ENCODE measurements around the gene RHOF.

DNA sequence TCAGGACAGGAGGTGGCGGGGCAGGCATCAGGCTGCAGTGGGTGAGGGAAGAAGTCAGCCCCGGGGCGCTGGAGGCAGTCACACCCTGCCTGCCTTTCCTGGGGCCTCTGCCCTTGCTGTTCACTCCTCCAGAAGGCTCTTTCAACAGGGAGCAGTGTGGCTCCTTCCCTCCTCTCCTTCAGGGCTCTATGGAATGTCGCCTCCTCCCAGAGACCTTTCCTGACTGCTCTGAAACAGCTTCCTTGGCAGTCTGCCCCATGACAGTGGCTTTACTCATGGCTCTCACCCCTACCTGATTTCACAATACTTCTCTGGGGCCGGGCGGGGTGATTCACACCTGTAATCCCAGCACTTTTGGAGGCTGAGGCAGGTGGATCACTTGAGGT, 7.1 kb downstream of the RHOF start:
- TF ChIP-seq, protein P1, sequence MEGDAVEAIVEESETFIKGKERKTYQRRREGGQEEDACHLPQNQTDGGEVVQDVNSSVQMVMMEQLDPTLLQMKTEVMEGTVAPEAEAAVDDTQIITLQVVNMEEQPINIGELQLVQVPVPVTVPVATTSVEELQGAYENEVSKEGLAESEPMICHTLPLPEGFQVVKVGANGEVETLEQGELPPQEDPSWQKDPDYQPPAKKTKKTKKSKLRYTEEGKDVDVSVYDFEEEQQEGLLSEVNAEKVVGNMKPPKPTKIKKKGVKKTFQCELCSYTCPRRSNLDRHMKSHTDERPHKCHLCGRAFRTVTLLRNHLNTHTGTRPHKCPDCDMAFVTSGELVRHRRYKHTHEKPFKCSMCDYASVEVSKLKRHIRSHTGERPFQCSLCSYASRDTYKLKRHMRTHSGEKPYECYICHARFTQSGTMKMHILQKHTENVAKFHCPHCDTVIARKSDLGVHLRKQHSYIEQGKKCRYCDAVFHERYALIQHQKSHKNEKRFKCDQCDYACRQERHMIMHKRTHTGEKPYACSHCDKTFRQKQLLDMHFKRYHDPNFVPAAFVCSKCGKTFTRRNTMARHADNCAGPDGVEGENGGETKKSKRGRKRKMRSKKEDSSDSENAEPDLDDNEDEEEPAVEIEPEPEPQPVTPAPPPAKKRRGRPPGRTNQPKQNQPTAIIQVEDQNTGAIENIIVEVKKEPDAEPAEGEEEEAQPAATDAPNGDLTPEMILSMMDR (IDR thresholded peaks at IDR 0.05; ENCODE audit: low read depth, low read length, missing input control): no peak
- TF ChIP-seq, protein P2, sequence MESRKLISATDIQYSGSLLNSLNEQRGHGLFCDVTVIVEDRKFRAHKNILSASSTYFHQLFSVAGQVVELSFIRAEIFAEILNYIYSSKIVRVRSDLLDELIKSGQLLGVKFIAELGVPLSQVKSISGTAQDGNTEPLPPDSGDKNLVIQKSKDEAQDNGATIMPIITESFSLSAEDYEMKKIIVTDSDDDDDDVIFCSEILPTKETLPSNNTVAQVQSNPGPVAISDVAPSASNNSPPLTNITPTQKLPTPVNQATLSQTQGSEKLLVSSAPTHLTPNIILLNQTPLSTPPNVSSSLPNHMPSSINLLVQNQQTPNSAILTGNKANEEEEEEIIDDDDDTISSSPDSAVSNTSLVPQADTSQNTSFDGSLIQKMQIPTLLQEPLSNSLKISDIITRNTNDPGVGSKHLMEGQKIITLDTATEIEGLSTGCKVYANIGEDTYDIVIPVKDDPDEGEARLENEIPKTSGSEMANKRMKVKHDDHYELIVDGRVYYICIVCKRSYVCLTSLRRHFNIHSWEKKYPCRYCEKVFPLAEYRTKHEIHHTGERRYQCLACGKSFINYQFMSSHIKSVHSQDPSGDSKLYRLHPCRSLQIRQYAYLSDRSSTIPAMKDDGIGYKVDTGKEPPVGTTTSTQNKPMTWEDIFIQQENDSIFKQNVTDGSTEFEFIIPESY (IDR thresholded peaks at IDR 0.05): no peak
- peak; percentile 52 for TF ChIP-seq SP1 (IDR thresholded peaks at IDR 0.05)
- TF ChIP-seq, protein P3, sequence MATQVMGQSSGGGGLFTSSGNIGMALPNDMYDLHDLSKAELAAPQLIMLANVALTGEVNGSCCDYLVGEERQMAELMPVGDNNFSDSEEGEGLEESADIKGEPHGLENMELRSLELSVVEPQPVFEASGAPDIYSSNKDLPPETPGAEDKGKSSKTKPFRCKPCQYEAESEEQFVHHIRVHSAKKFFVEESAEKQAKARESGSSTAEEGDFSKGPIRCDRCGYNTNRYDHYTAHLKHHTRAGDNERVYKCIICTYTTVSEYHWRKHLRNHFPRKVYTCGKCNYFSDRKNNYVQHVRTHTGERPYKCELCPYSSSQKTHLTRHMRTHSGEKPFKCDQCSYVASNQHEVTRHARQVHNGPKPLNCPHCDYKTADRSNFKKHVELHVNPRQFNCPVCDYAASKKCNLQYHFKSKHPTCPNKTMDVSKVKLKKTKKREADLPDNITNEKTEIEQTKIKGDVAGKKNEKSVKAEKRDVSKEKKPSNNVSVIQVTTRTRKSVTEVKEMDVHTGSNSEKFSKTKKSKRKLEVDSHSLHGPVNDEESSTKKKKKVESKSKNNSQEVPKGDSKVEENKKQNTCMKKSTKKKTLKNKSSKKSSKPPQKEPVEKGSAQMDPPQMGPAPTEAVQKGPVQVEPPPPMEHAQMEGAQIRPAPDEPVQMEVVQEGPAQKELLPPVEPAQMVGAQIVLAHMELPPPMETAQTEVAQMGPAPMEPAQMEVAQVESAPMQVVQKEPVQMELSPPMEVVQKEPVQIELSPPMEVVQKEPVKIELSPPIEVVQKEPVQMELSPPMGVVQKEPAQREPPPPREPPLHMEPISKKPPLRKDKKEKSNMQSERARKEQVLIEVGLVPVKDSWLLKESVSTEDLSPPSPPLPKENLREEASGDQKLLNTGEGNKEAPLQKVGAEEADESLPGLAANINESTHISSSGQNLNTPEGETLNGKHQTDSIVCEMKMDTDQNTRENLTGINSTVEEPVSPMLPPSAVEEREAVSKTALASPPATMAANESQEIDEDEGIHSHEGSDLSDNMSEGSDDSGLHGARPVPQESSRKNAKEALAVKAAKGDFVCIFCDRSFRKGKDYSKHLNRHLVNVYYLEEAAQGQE (IDR thresholded peaks at IDR 0.05): no peak
